Measurements from ENCODE around the gene VWA8.

DNA sequence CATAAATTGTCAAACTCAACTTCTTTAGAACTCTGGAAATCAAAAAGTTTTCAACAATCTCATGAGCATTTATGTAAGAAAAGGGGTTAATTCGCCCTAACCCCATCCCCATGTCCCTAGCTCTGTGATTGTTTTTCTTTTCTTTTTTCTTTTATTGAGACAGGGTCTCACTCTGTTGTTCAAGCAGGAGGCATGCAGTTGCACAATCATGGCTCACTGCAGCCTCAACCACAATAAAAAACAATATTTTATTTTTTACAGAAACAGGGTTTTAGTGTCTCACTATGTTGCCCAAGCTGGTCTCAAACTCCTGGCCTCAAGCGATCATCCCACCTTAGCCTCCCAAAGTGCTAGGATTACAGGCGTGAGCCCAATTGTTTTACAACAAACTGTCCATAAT is 16.7 kb downstream of the VWA8 start:
- TF ChIP-seq HNF4A (conservative IDR thresholded peaks at IDR 0.05) (no peak), JUND (IDR thresholded peaks at IDR 0.05) (no peak), EGR1 (IDR thresholded peaks at IDR 0.05; ENCODE audit: low read depth in 2 of 2) (no peak), RAD21 (IDR thresholded peaks at IDR 0.05) (no peak), FOXA1 (IDR thresholded peaks at IDR 0.05) (no peak), SP1 (IDR thresholded peaks at IDR 0.05) (no peak)
- TF ChIP-seq, protein P1, sequence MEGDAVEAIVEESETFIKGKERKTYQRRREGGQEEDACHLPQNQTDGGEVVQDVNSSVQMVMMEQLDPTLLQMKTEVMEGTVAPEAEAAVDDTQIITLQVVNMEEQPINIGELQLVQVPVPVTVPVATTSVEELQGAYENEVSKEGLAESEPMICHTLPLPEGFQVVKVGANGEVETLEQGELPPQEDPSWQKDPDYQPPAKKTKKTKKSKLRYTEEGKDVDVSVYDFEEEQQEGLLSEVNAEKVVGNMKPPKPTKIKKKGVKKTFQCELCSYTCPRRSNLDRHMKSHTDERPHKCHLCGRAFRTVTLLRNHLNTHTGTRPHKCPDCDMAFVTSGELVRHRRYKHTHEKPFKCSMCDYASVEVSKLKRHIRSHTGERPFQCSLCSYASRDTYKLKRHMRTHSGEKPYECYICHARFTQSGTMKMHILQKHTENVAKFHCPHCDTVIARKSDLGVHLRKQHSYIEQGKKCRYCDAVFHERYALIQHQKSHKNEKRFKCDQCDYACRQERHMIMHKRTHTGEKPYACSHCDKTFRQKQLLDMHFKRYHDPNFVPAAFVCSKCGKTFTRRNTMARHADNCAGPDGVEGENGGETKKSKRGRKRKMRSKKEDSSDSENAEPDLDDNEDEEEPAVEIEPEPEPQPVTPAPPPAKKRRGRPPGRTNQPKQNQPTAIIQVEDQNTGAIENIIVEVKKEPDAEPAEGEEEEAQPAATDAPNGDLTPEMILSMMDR (IDR thresholded peaks at IDR 0.05; ENCODE audit: low read depth, low read length, missing input control): no peak
- TF ChIP-seq, protein P2, sequence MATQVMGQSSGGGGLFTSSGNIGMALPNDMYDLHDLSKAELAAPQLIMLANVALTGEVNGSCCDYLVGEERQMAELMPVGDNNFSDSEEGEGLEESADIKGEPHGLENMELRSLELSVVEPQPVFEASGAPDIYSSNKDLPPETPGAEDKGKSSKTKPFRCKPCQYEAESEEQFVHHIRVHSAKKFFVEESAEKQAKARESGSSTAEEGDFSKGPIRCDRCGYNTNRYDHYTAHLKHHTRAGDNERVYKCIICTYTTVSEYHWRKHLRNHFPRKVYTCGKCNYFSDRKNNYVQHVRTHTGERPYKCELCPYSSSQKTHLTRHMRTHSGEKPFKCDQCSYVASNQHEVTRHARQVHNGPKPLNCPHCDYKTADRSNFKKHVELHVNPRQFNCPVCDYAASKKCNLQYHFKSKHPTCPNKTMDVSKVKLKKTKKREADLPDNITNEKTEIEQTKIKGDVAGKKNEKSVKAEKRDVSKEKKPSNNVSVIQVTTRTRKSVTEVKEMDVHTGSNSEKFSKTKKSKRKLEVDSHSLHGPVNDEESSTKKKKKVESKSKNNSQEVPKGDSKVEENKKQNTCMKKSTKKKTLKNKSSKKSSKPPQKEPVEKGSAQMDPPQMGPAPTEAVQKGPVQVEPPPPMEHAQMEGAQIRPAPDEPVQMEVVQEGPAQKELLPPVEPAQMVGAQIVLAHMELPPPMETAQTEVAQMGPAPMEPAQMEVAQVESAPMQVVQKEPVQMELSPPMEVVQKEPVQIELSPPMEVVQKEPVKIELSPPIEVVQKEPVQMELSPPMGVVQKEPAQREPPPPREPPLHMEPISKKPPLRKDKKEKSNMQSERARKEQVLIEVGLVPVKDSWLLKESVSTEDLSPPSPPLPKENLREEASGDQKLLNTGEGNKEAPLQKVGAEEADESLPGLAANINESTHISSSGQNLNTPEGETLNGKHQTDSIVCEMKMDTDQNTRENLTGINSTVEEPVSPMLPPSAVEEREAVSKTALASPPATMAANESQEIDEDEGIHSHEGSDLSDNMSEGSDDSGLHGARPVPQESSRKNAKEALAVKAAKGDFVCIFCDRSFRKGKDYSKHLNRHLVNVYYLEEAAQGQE (IDR thresholded peaks at IDR 0.05): no peak
- TF ChIP-seq, protein P3, sequence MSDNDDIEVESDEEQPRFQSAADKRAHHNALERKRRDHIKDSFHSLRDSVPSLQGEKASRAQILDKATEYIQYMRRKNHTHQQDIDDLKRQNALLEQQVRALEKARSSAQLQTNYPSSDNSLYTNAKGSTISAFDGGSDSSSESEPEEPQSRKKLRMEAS (IDR thresholded peaks at IDR 0.05): no peak
- TF ChIP-seq, protein P4, sequence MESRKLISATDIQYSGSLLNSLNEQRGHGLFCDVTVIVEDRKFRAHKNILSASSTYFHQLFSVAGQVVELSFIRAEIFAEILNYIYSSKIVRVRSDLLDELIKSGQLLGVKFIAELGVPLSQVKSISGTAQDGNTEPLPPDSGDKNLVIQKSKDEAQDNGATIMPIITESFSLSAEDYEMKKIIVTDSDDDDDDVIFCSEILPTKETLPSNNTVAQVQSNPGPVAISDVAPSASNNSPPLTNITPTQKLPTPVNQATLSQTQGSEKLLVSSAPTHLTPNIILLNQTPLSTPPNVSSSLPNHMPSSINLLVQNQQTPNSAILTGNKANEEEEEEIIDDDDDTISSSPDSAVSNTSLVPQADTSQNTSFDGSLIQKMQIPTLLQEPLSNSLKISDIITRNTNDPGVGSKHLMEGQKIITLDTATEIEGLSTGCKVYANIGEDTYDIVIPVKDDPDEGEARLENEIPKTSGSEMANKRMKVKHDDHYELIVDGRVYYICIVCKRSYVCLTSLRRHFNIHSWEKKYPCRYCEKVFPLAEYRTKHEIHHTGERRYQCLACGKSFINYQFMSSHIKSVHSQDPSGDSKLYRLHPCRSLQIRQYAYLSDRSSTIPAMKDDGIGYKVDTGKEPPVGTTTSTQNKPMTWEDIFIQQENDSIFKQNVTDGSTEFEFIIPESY (IDR thresholded peaks at IDR 0.05): no peak
